ENCODE results near the gene KIAA0513.

Gene KIAA0513

DNA sequence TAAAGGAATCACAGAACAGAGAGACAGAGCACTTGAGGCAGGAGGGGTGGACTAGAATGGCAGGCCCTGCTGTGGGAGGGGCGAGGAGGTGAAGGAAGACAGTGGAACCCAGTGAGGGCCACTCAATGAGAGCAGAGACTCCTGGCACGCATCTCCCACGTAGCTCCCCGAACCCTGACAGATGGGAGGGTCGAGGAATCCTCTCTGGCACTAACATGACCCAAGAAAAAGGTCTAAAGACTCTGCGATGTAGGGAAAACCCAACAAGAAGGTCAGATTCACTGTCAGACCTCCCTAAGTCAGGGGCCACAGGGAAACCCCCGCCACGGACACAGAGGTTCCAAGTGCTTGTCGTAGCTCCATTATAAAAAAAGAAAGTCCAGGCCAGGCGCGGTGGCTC is 31.2 kb upstream of the KIAA0513 start:
- TF ChIP-seq, protein P1, sequence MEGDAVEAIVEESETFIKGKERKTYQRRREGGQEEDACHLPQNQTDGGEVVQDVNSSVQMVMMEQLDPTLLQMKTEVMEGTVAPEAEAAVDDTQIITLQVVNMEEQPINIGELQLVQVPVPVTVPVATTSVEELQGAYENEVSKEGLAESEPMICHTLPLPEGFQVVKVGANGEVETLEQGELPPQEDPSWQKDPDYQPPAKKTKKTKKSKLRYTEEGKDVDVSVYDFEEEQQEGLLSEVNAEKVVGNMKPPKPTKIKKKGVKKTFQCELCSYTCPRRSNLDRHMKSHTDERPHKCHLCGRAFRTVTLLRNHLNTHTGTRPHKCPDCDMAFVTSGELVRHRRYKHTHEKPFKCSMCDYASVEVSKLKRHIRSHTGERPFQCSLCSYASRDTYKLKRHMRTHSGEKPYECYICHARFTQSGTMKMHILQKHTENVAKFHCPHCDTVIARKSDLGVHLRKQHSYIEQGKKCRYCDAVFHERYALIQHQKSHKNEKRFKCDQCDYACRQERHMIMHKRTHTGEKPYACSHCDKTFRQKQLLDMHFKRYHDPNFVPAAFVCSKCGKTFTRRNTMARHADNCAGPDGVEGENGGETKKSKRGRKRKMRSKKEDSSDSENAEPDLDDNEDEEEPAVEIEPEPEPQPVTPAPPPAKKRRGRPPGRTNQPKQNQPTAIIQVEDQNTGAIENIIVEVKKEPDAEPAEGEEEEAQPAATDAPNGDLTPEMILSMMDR (IDR thresholded peaks at IDR 0.05; ENCODE audit: low read depth, low read length, missing control alignments) = no peak
- no peak for DNase-seq (ENCODE audit: low read depth)

DNA sequence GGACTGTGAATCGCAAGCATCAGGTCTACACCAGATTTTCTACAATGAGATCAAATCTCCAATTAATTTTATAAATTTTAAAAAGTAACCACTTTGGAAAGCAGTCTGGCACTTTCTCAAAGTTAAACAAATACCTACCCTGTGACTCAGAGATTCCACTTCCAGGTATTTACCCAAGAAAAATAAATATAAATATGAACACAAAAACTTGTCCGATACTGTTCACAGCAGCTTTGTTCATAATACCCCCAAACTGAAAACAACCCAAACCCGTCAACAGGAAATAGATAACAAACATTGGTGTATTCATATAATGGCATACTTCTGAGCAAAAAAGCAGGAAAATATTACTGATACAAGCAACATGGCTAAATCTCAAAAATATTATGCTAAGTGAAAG is 28.4 kb upstream of the KIAA0513 start:
- no peak for DNase-seq (ENCODE audit: low read depth)
- no peak overlapping the region for H3K4me3 ChIP-seq (ENCODE audit: low read depth, low read length)
- TF ChIP-seq, protein P1 (IDR thresholded peaks at IDR 0.05; ENCODE audit: low read depth, low read length, missing control alignments) = no peak

More for the DNA sequence above, 31.2 kb upstream of the KIAA0513 start:
- no peak overlapping the region for H3K4me3 ChIP-seq (ENCODE audit: low read depth, low read length)

DNA sequence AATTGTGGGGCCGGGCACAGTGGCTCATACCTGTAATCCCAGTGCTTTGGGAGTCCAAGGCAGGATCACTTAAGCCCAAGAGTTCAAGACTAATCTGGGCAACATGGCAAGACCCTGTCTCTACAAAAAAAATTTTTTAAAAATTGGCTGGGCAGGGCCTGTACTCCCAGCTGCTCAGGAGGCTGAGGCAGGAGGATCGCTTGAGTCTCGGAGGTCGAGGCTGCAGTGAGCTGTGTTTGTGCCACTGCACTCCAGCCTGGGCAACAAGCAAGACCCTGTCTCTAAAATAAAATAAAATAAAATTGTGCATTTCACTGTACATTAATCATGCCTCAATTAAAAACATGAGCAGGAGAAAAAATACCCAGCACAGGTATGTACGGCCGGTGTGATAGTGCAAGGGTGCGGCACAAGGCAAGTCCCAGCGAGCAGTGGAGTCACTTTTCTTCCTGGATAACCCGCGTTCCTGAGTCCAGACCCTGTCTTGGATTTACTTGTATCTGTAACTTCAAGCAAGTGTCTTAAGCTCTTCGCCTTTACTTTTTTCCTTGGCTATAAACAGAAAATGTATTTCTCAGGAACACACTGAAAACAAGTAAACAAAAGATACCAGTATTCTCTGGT is 27.6 kb upstream of the KIAA0513 start:
- DNase-seq (ENCODE audit: low read depth) = no peak
- TF ChIP-seq, protein P1 (IDR thresholded peaks at IDR 0.05; ENCODE audit: low read depth, low read length, missing control alignments) = no peak
- H3K4me3 ChIP-seq (ENCODE audit: low read depth, low read length) = no peak overlapping the region

DNA sequence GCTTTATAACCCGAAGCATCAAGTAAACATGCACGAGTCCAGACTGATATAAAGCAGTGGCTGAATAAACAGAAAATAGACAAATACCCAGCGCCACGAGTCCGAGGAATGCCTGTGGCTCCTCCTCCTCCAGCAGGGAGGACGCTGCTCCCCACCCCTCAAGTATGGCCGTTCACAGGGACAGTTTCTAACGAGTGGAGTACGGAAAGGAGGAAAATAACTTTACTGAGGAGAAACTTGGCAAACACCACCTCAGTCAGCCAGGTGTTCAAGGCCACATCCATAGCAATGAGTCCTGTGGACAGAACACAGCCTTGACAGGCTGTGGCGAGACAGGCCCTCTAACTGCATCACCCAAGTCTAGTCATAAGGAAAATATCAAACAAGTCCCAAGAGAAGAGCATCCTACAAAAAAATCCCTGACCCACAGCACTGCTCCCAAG is 25.5 kb upstream of the KIAA0513 start:
- DNase-seq (ENCODE audit: low read depth) = no peak
- H3K4me3 ChIP-seq (ENCODE audit: low read depth, low read length) = peak overlapping the region; percentile 24; the same call in 1 of the 2 replicates
- TF ChIP-seq, protein P1 (IDR thresholded peaks at IDR 0.05; ENCODE audit: low read depth, low read length, missing control alignments) = no peak

DNA sequence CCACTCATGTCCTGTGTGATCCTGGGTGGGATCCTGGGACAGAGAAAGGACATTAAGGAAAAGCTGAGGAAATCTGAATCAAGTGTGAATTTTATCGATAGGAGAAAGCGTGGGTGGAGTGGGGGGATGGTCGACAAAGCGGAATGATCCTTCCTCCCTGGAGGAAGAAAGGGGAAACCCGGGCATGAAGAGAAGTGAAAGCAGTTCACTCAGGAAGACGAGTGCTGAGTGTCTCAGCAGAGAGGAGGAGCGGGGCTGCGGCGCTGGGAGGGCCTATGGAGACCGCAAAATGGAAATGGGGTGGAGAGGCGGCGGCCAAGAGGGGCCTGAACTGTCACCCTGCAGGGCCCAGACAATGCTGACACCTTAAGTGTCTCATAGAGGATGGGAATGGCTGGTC is 25.0 kb upstream of the KIAA0513 start:
- DNase-seq (ENCODE audit: low read depth) = no peak
- TF ChIP-seq, protein P1 (IDR thresholded peaks at IDR 0.05; ENCODE audit: low read depth, low read length, missing control alignments) = no peak
- H3K4me3 ChIP-seq (ENCODE audit: low read depth, low read length) = peak overlapping the region; percentile 25; the same call in 1 of the 2 replicates

DNA sequence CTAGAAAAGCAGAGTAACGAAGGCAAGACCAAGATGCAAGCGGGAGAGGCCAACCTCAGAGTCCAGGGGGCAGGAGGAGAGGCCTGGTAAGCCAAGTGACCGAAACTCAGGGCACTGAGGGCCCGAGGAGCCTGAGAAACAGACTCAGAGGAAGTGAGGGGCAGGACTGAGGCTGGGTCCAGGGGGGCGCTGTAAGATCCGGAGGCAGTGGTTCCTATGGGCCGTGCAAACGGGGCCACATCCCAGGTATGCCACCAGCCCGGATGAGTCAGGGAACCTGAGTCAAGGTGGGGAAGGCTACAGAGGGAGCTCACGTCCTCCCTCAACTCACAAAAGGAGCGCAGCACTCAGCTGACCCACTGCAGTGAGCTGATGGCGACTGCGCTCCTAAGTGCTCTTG is 24.5 kb upstream of the KIAA0513 start:
- TF ChIP-seq, protein P1 (IDR thresholded peaks at IDR 0.05; ENCODE audit: low read depth, low read length, missing control alignments) = no peak
- peak overlapping the region; percentile 25 for H3K4me3 ChIP-seq (ENCODE audit: low read depth, low read length)
- DNase-seq (ENCODE audit: low read depth) = no peak
